ENCODE data around the gene ETHE1. TPM values are rescaled to one million over a fixed set of nuclear protein-coding genes. Genes with fewer than 3 reads are reported as not detected.

The ETHE1 gene
- total RNA-seq, 1 experiment from 2014 or later: 8.8 TPM

DNA sequence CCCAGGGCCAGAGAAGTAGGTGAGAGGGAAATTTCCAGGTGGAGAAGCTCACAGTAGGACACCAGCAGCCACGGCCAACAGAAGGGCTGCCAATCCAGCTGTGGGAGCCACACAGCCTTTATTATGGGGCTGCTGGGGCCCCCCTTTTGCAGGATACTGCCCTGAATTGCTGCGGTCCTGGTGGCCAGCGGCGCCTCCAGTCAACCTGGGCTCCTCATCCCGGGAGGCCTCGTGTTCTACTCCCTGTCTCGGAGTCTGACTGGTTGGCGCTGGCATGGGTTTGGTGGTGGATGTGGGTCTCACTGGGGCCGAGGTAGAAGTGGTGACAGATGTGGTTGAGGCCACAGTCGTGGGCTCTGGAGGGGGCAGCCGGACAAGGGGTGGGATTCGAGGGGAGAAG is 65.7 kb downstream of the ETHE1 start:
- intact Hi-C loops (cut with micrococcal nuclease; ENCODE audit: unreplicated experiment): no loop called here
- H3K9me3 ChIP-seq (ENCODE audit: low read depth, low read length, poor library complexity, severe bottlenecking): no peaks in the 10 kb centered on the region
- no TSS peak for BruUV-seq (replicated peaks)
- no peak overlapping the region for H3K4me3 ChIP-seq (ENCODE audit: low read depth, low read length, poor library complexity, severe bottlenecking)
- H3K4me1 ChIP-seq (ENCODE audit: insufficient read depth, low read length, poor library complexity, severe bottlenecking): no peaks in the 10 kb centered on the region
- H3K36me3 ChIP-seq (ENCODE audit: insufficient read depth, low read length, poor library complexity, severe bottlenecking): no peaks in the 10 kb centered on the region
- CTCF ChIA-PET: interaction anchor here (0.6 kb wide), 1 partner anchor 75 kb away, joined by 3 read pairs; no protein-coding TSS in a partner anchor
- no peaks in the 10 kb centered on the region for H3K27me3 ChIP-seq (replicated peaks; ENCODE audit: insufficient read depth, low read depth, low read length, poor library complexity)
- H3K27ac ChIP-seq (ENCODE audit: low read depth, low read length, poor library complexity, severe bottlenecking): no peak overlapping the region
- TF ChIP-seq, protein P1, sequence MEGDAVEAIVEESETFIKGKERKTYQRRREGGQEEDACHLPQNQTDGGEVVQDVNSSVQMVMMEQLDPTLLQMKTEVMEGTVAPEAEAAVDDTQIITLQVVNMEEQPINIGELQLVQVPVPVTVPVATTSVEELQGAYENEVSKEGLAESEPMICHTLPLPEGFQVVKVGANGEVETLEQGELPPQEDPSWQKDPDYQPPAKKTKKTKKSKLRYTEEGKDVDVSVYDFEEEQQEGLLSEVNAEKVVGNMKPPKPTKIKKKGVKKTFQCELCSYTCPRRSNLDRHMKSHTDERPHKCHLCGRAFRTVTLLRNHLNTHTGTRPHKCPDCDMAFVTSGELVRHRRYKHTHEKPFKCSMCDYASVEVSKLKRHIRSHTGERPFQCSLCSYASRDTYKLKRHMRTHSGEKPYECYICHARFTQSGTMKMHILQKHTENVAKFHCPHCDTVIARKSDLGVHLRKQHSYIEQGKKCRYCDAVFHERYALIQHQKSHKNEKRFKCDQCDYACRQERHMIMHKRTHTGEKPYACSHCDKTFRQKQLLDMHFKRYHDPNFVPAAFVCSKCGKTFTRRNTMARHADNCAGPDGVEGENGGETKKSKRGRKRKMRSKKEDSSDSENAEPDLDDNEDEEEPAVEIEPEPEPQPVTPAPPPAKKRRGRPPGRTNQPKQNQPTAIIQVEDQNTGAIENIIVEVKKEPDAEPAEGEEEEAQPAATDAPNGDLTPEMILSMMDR (conservative IDR thresholded peaks at IDR 0.05; ENCODE audit: low read depth, low read length): no peak
- no peak for TF ChIP-seq EZH2 (IDR thresholded peaks at IDR 0.05; ENCODE audit: borderline replicate concordance, low read depth, low read length, poor library complexity, severe bottlenecking)
- no peak for DNase-seq (ENCODE audit: low spot score)
- POLR2A ChIA-PET (ENCODE audit: low non-redundant PET): no interaction called here

DNA sequence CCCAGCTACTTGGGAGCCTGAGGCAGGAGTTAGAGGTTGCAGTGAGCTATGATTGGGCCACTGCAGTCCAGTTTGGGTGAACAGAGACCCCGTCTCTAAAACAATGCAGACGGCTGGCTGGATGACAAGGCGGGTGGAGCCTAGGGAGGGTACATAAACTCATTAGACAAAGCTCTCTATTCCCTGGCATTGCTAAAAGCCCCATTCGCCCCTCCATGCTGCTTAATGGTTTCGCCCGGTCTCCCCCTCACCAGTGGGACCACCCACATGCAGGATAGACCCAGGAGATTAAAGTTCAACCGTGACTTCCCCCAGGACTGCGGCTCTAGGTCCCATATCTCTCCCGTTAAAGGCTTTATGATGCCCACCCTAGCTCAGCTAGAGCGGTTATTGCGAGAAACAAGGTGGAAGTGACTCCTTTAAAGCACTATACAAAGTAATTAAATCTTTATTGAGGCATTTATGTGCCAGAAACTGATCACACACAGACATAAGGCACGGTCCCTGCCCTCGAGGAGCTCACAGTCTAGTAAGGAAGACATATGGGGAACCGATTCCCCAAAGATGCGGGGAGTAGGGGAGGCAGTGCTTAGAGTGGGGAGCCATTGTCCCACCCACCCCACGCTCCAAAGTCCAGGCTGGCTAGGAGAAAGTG is 66.5 kb downstream of the ETHE1 start:
- Histone ChIP-seq H3K36me3 (ENCODE audit: insufficient read depth, low read length, poor library complexity, severe bottlenecking) (no peaks in the 10 kb centered on the region), H3K4me1 (ENCODE audit: insufficient read depth, low read length, poor library complexity, severe bottlenecking) (no peaks in the 10 kb centered on the region), H3K9me3 (ENCODE audit: low read depth, low read length, poor library complexity, severe bottlenecking) (no peaks in the 10 kb centered on the region), H3K27ac (ENCODE audit: low read depth, low read length, poor library complexity, severe bottlenecking) (no peak overlapping the region), H3K4me3 (ENCODE audit: low read depth, low read length, poor library complexity, severe bottlenecking) (no peak overlapping the region), H3K27me3 (replicated peaks; ENCODE audit: insufficient read depth, low read depth, low read length, poor library complexity) (no peaks in the 10 kb centered on the region)
- intact Hi-C loops (cut with micrococcal nuclease; ENCODE audit: unreplicated experiment): no loop called here
- BruUV-seq (replicated peaks): no TSS peak
- DNase-seq (ENCODE audit: low spot score): no peak
- TF ChIP-seq, protein P1 (conservative IDR thresholded peaks at IDR 0.05; ENCODE audit: low read depth, low read length): no peak
- TF ChIP-seq EZH2 (IDR thresholded peaks at IDR 0.05; ENCODE audit: borderline replicate concordance, low read depth, low read length, poor library complexity, severe bottlenecking): no peak
- ChIA-PET POLR2A (ENCODE audit: low non-redundant PET) (no interaction called here), CTCF (no interaction called here)

DNA sequence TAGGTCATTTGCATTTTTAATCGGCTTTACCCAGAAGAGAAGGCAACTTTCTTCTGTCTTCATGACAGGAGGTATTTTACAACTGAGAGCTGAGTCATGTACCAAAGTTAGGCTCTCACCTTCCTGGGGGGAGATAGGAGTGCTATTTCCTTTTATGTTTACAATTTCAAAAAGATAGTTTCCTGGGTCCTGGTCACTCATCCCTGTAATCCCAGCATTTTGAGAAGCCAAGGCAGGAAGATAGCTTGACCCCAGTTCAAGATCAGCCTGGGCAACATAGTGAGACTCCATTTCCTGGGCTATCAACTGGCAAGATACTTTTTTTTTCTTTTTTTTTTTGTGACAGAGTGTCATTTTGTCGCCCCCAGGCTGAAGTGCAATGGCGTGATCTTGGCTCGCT is 69.2 kb downstream of the ETHE1 start:
- H3K4me3 ChIP-seq (ENCODE audit: low read depth, low read length, poor library complexity, severe bottlenecking): no peak overlapping the region
- CTCF ChIA-PET: interaction anchor here (0.6 to 0.7 kb wide), 2 partner anchors 11 to 63 kb away, joined by 3 to 5 read pairs; no protein-coding TSS in a partner anchor
- TF ChIP-seq EZH2 (IDR thresholded peaks at IDR 0.05; ENCODE audit: borderline replicate concordance, low read depth, low read length, poor library complexity, severe bottlenecking): no peak
- TF ChIP-seq, protein P1 (conservative IDR thresholded peaks at IDR 0.05; ENCODE audit: low read depth, low read length): no peak
- intact Hi-C loops (cut with micrococcal nuclease; ENCODE audit: unreplicated experiment): no loop called here
- POLR2A ChIA-PET (ENCODE audit: low non-redundant PET): no interaction called here
- no peak overlapping the region for H3K27ac ChIP-seq (ENCODE audit: low read depth, low read length, poor library complexity, severe bottlenecking)
- H3K4me1 ChIP-seq (ENCODE audit: insufficient read depth, low read length, poor library complexity, severe bottlenecking): no peaks in the 10 kb centered on the region
- no peaks in the 10 kb centered on the region for H3K36me3 ChIP-seq (ENCODE audit: insufficient read depth, low read length, poor library complexity, severe bottlenecking)
- BruUV-seq (replicated peaks): no TSS peak
- no peaks in the 10 kb centered on the region for H3K9me3 ChIP-seq (ENCODE audit: low read depth, low read length, poor library complexity, severe bottlenecking)
- no peaks in the 10 kb centered on the region for H3K27me3 ChIP-seq (replicated peaks; ENCODE audit: insufficient read depth, low read depth, low read length, poor library complexity)
- DNase-seq (ENCODE audit: low spot score): peak; percentile 23

Other genes with a start within 250 kb of the ETHE1 start
- not detected in 2 replicates for gene CD177, start 173.5 kb downstream of the ETHE1 start, total RNA-seq (2021)
- not detected in 2 replicates for gene TEX101, start 112.3 kb downstream of the ETHE1 start, total RNA-seq (2021)
- gene LYPD3, start 61.6 kb downstream of the ETHE1 start, total RNA-seq (2021): 0.21 and 0.31 TPM in 2 replicates
- 9.0 and 11.2 TPM in 2 replicates for gene PHLDB3, start 22.5 kb downstream of the ETHE1 start, total RNA-seq (2021)
- 2.8 and 3.1 TPM in 2 replicates for gene ZNF575, start 6.0 kb upstream of the ETHE1 start, total RNA-seq (2021)
- gene XRCC1, start 48.3 kb upstream of the ETHE1 start, total RNA-seq (2021): 69.4 and 86.0 TPM in 2 replicates
- 14.3 and 15.6 TPM in 2 replicates for gene PINLYP, start 48.6 kb upstream of the ETHE1 start, total RNA-seq (2021)
- gene IRGQ, start 68.9 kb upstream of the ETHE1 start, total RNA-seq (2021): 34.1 and 37.7 TPM in 2 replicates
- gene ZNF576, start 69.4 kb upstream of the ETHE1 start, total RNA-seq (2021): 19.2 and 20.3 TPM in 2 replicates
- 0.62 and 0.66 TPM in 2 replicates for gene SRRM5, start 84.9 kb upstream of the ETHE1 start, total RNA-seq (2021)
- 65.7 and 72.4 TPM in 2 replicates for gene ZNF428, start 92.4 kb upstream of the ETHE1 start, total RNA-seq (2021)
- gene CADM4, start 112.6 kb upstream of the ETHE1 start, total RNA-seq (2021): 28.7 and 35.2 TPM in 2 replicates
- 40.1 and 45.4 TPM in 2 replicates for gene PLAUR, start 143.0 kb upstream of the ETHE1 start, total RNA-seq (2021)
- gene IRGC, start 188.9 kb upstream of the ETHE1 start, total RNA-seq (2021): not detected in 2 replicates
- 78.8 and 90.6 TPM in 2 replicates for gene SMG9, start 227.8 kb upstream of the ETHE1 start, total RNA-seq (2021)